IgD-negative memory B cell (primary cell): ENCODE data around the gene KIAA1217. TPM values are rescaled to one million over a fixed set of nuclear protein-coding genes. Genes with fewer than 3 reads are reported as not detected.

Source experiments
- H3K27ac Mint-ChIP-seq, 3 donors: one replicate each; pipeline ENCODE4 v1.8.0; 2020 to 2022; ENCODE audit warnings: mild to moderate bottlenecking in 3 of 3, mixed read lengths in 3 of 3, moderate library complexity in 1 of 3
- H3K27me3 Mint-ChIP-seq: one replicate; pipeline ENCODE4 v1.8.0; 2021; ENCODE audit warnings: mixed read lengths
- H3K36me3 Mint-ChIP-seq: one replicate; pipeline ENCODE4 v1.8.0; 2020; ENCODE audit warnings: mild to moderate bottlenecking, mixed read lengths
- H3K4me1 Mint-ChIP-seq, 3 donors: one replicate each; pipeline ENCODE4 v1.8.0; 2020 to 2022; ENCODE audit warnings: mixed read lengths in 3 of 3, mild to moderate bottlenecking in 1 of 3
- H3K4me3 Mint-ChIP-seq, 4 donors: one replicate each; pipeline ENCODE4 v1.8.0; 2020 to 2022; ENCODE audit warnings: mild to moderate bottlenecking in 4 of 4, mixed read lengths in 4 of 4, moderate library complexity in 3 of 4
- H3K9me3 Mint-ChIP-seq, 3 donors: one replicate each; pipeline ENCODE4 v1.8.0; 2020 to 2021; ENCODE audit warnings: mixed read lengths in 3 of 3, mild to moderate bottlenecking in 1 of 3
- polyA plus RNA-seq: library from polyadenylated mRNA; unstranded; fragments of 300-500 nt; fragmentation: Illumina TruSeq; gene quantifications from one replicate; pipeline ENCODE4 v1.2.3, GENCODE V29; 2021

The KIAA1217 gene
- polyA plus RNA-seq, 1 donor from 2014 or later = not detected

GRCh38 chr10:24219963-24220362 is 11.0 kb downstream of the KIAA1217 start:
- Mint-ChIP-seq H3K27ac (no peak overlapping the region), H3K36me3 (no peaks in the 10 kb centered on the region)

GRCh38 chr10:24223341-24223740 is 14.4 kb downstream of the KIAA1217 start:
- H3K4me3 Mint-ChIP-seq = no peak overlapping the region
- no peaks in the 10 kb centered on the region for H3K4me1 Mint-ChIP-seq
- peaks cover 0 to 2% (median 0%) of the 10 kb centered on the region in 3 donors for H3K9me3 Mint-ChIP-seq
- H3K36me3 Mint-ChIP-seq = no peaks in the 10 kb centered on the region
- no peaks in the 10 kb centered on the region for H3K27me3 Mint-ChIP-seq
- peak overlapping the region in 1 of 3 donors; percentile 65 for H3K27ac Mint-ChIP-seq

More at GRCh38 chr10:24219963-24220362, 11.0 kb downstream of the KIAA1217 start:
- Mint-ChIP-seq H3K4me3 (no peak overlapping the region), H3K4me1 (no peaks in the 10 kb centered on the region), H3K27me3 (no peaks in the 10 kb centered on the region), H3K9me3 (peaks cover 0 to 2% (median 0%) of the 10 kb centered on the region in 3 donors)

- Mint-ChIP-seq H3K36me3 (no peaks in the 10 kb centered on the region), H3K9me3 (peaks cover 0 to 2% (median 0%) of the 10 kb centered on the region in 3 donors), H3K27me3 (no peaks in the 10 kb centered on the region), H3K27ac (no peak overlapping the region), H3K4me3 (no peak overlapping the region), H3K4me1 (no peaks in the 10 kb centered on the region)
Observed at GRCh38 chr10:24223953-24224352, 15.0 kb downstream of the KIAA1217 start.

GRCh38 chr10:24228642-24229041 is 19.7 kb downstream of the KIAA1217 start:
- H3K4me3 Mint-ChIP-seq = no peak overlapping the region
- no peaks in the 10 kb centered on the region for H3K36me3 Mint-ChIP-seq
- no peak overlapping the region for H3K27ac Mint-ChIP-seq
- H3K9me3 Mint-ChIP-seq = peaks cover 0 to 3% (median 0%) of the 10 kb centered on the region in 3 donors
- H3K4me1 Mint-ChIP-seq = no peaks in the 10 kb centered on the region
- no peaks in the 10 kb centered on the region for H3K27me3 Mint-ChIP-seq

- Mint-ChIP-seq H3K27me3 (no peaks in the 10 kb centered on the region), H3K36me3 (no peaks in the 10 kb centered on the region), H3K4me3 (no peak overlapping the region), H3K9me3 (peaks cover 0 to 3% (median 0%) of the 10 kb centered on the region in 3 donors), H3K4me1 (no peaks in the 10 kb centered on the region), H3K27ac (no peak overlapping the region)
Observed at GRCh38 chr10:24229909-24230308, 21.0 kb downstream of the KIAA1217 start.

- peaks cover 0 to 3% (median 0%) of the 10 kb centered on the region in 3 donors for H3K9me3 Mint-ChIP-seq
- H3K4me3 Mint-ChIP-seq = no peak overlapping the region
- no peaks in the 10 kb centered on the region for H3K36me3 Mint-ChIP-seq
- H3K4me1 Mint-ChIP-seq = no peaks in the 10 kb centered on the region
- no peaks in the 10 kb centered on the region for H3K27me3 Mint-ChIP-seq
- H3K27ac Mint-ChIP-seq = no peak overlapping the region
Observed at GRCh38 chr10:24231200-24231599, 22.3 kb downstream of the KIAA1217 start.

- no peaks in the 10 kb centered on the region for H3K4me1 Mint-ChIP-seq
- H3K27me3 Mint-ChIP-seq = no peaks in the 10 kb centered on the region
- H3K27ac Mint-ChIP-seq = no peak overlapping the region
- no peaks in the 10 kb centered on the region for H3K36me3 Mint-ChIP-seq
- H3K9me3 Mint-ChIP-seq = peaks cover 0 to 3% (median 0%) of the 10 kb centered on the region in 3 donors
- no peak overlapping the region for H3K4me3 Mint-ChIP-seq
Observed at GRCh38 chr10:24234784-24235183, 25.8 kb downstream of the KIAA1217 start.

GRCh38 chr10:24235471-24235870 is 26.5 kb downstream of the KIAA1217 start:
- Mint-ChIP-seq H3K9me3 (peaks cover 0 to 3% (median 0%) of the 10 kb centered on the region in 3 donors), H3K27me3 (no peaks in the 10 kb centered on the region), H3K36me3 (no peaks in the 10 kb centered on the region), H3K4me1 (no peaks in the 10 kb centered on the region), H3K4me3 (no peak overlapping the region), H3K27ac (no peak overlapping the region)

GRCh38 chr10:24237801-24238395 is 29.0 kb downstream of the KIAA1217 start:
- H3K27ac Mint-ChIP-seq = no peak overlapping the region
- H3K4me3 Mint-ChIP-seq = no peak overlapping the region
- peaks cover 0 to 5% (median 0%) of the 10 kb centered on the region in 3 donors for H3K4me1 Mint-ChIP-seq
- H3K9me3 Mint-ChIP-seq = no peaks in the 10 kb centered on the region
- no peaks in the 10 kb centered on the region for H3K36me3 Mint-ChIP-seq
- H3K27me3 Mint-ChIP-seq = no peaks in the 10 kb centered on the region

- Mint-ChIP-seq H3K9me3 (no peaks in the 10 kb centered on the region), H3K4me1 (peaks cover 0 to 6% (median 0%) of the 10 kb centered on the region in 3 donors), H3K36me3 (peaks cover 2% of the 10 kb centered on the region), H3K27ac (no peak overlapping the region), H3K4me3 (no peak overlapping the region), H3K27me3 (no peaks in the 10 kb centered on the region)
Observed at GRCh38 chr10:24238519-24239247, 29.7 kb downstream of the KIAA1217 start.

- H3K9me3 Mint-ChIP-seq = no peaks in the 10 kb centered on the region
- peaks cover 0 to 6% (median 0%) of the 10 kb centered on the region in 3 donors for H3K4me1 Mint-ChIP-seq
Observed at GRCh38 chr10:24239289-24240040, 30.5 kb downstream of the KIAA1217 start.

GRCh38 chr10:24240041-24240751 is 31.3 kb downstream of the KIAA1217 start:
- H3K27ac Mint-ChIP-seq = no peak overlapping the region
- no peak overlapping the region for H3K4me3 Mint-ChIP-seq
- peaks cover 0 to 2% (median 0%) of the 10 kb centered on the region in 3 donors for H3K9me3 Mint-ChIP-seq
- H3K36me3 Mint-ChIP-seq = peaks cover 2% of the 10 kb centered on the region
- H3K27me3 Mint-ChIP-seq = no peaks in the 10 kb centered on the region
- H3K4me1 Mint-ChIP-seq = peaks cover 0 to 6% (median 0%) of the 10 kb centered on the region in 3 donors

More at GRCh38 chr10:24239289-24240040, 30.5 kb downstream of the KIAA1217 start:
- no peak overlapping the region for H3K4me3 Mint-ChIP-seq
- H3K36me3 Mint-ChIP-seq = peaks cover 2% of the 10 kb centered on the region
- H3K27me3 Mint-ChIP-seq = no peaks in the 10 kb centered on the region
- no peak overlapping the region for H3K27ac Mint-ChIP-seq

GRCh38 chr10:24241536-24242040 is 32.6 kb downstream of the KIAA1217 start:
- Mint-ChIP-seq H3K27me3 (no peaks in the 10 kb centered on the region), H3K9me3 (peaks cover 0 to 2% (median 0%) of the 10 kb centered on the region in 3 donors), H3K4me3 (no peak overlapping the region), H3K36me3 (peaks cover 2% of the 10 kb centered on the region), H3K27ac (no peak overlapping the region), H3K4me1 (peaks cover 0 to 6% (median 0%) of the 10 kb centered on the region in 3 donors)

- Mint-ChIP-seq H3K4me1 (peaks cover 0 to 6% (median 0%) of the 10 kb centered on the region in 3 donors), H3K36me3 (peaks cover 2% of the 10 kb centered on the region), H3K4me3 (no peak overlapping the region), H3K27me3 (no peaks in the 10 kb centered on the region), H3K27ac (no peak overlapping the region), H3K9me3 (peaks cover 0 to 2% (median 0%) of the 10 kb centered on the region in 3 donors)
Observed at GRCh38 chr10:24242562-24242961, 33.6 kb downstream of the KIAA1217 start.
